B cell (primary cell): ENCODE measurements around the gene ITPR3. TPM values are rescaled to one million over a fixed set of nuclear protein-coding genes. Genes with fewer than 3 reads are reported as not detected.

ENCODE experiments used
- ATAC-seq: fragments of 200-7000 bp; cut with Tn5 transposase; one replicate; pipeline ENCODE4 v1.10.0; 2021; ENCODE audit warnings: low read depth, mild to moderate bottlenecking, moderate number of reproducible peaks, moderate library complexity
- CTCF ChIA-PET: fragments of 350-600 bp; sonication (Branson Sonifier 250); formaldehyde crosslinking; loops from one replicate; lab custom pipeline; 2021; ENCODE audit warnings: antibody characterized with exemption, inconsistent platforms; lab: Charles Lee
- POLR2A ChIA-PET: fragments of 350-600 bp; sonication (Branson Sonifier 250); formaldehyde crosslinking; loops from one replicate; lab custom pipeline; 2021; ENCODE audit warnings: antibody characterized with exemption; lab: Charles Lee
- DNase-seq: peaks from one replicate; pipeline ENCODE4 v3.0.0; 2013
- H2AFZ ChIP-seq: 2 replicates; pipeline ENCODE4 v1.6.1; 2012; ENCODE audit warnings: mild to moderate bottlenecking, low read depth, low read length; ENCODE audit not compliant: insufficient read depth, poor library complexity, severe bottlenecking
- H3K27ac ChIP-seq, 2 donors: 1 replicate in 1 of 2; 2 replicates in 1 of 2; pipeline ENCODE4 v1.5.1; 2012 to 2013; ENCODE audit warnings: low read length in 2 of 2, mild to moderate bottlenecking in 2 of 2, moderate library complexity in 1 of 2
- H3K27me3 ChIP-seq, 4 experiments: fragments of 200-600 bp in 1 of 4; sonication (generic) in 1 of 4; replicated peaks in 1 of 4; 1 replicate in 2 of 4; 2 replicates in 2 of 4; pipeline versions ENCODE4 v1.6.1 to v1.7.0; 2013 to 2016; ENCODE audit warnings: low read length in 3 of 4, mild to moderate bottlenecking in 2 of 4, mixed read lengths in 1 of 4, moderate library complexity in 1 of 4; ENCODE audit not compliant: insufficient read depth in 4 of 4, control insufficient read depth in 3 of 4; ENCODE audit errors: control extremely low read depth in 1 of 4
- H3K36me3 ChIP-seq, 2 experiments: replicated peaks in 1 of 2; 1 replicate in 1 of 2; 2 replicates in 1 of 2; pipeline versions ENCODE4 v1.6.1 to v1.7.1; 2013; ENCODE audit warnings: low read length in 1 of 2; ENCODE audit not compliant: insufficient read depth in 2 of 2, control insufficient read depth in 1 of 2; ENCODE audit errors: control extremely low read depth in 1 of 2, extremely low read depth in 1 of 2
- H3K4me1 ChIP-seq, 2 donors: fragments of 200-600 bp in 1 of 2; sonication (generic) in 1 of 2; 1 replicate in 1 of 2; 2 replicates in 1 of 2; pipeline versions ENCODE4 v1.5.1 to v1.6.1; 2013 to 2017; ENCODE audit warnings: low read length in 2 of 2; ENCODE audit not compliant: control insufficient read depth in 2 of 2, insufficient read depth in 2 of 2
- H3K4me2 ChIP-seq: replicated peaks from 2 replicates; pipeline ENCODE3; 2012; ENCODE audit warnings: mild to moderate bottlenecking, low read depth, low read length; ENCODE audit not compliant: poor library complexity, severe bottlenecking
- H3K4me3 ChIP-seq, 5 experiments: fragments of 200-600 bp in 1 of 5; sonication (generic) in 1 of 5; 1 replicate in 3 of 5; 2 replicates in 2 of 5; pipeline versions ENCODE4 v1.5.1 to v1.7.0; 2011 to 2016; ENCODE audit warnings: low read length in 4 of 5, mild to moderate bottlenecking in 4 of 5, low read depth in 2 of 5, control low read depth in 1 of 5, moderate library complexity in 1 of 5; ENCODE audit not compliant: insufficient read depth in 1 of 5; ENCODE audit errors: control extremely low read depth in 1 of 5, extremely low read depth in 1 of 5
- H3K79me2 ChIP-seq: fragments of 200-600 bp; sonication (generic); one replicate; pipeline ENCODE4 v1.6.0; 2016; ENCODE audit warnings: low read length; ENCODE audit not compliant: control insufficient read depth, insufficient read depth
- H3K9ac ChIP-seq: fragments of 200-600 bp; sonication (generic); 2 replicates; pipeline ENCODE4 v1.6.1; 2017; ENCODE audit warnings: mild to moderate bottlenecking, low read length, moderate library complexity
- H3K9me3 ChIP-seq, 3 donors: one replicate each; pipeline versions ENCODE4 v1.6.1 to v1.7.1; 2013; ENCODE audit warnings: low read length in 2 of 3; ENCODE audit not compliant: control insufficient read depth in 2 of 3, insufficient read depth in 1 of 3; ENCODE audit errors: control extremely low read depth in 1 of 3
- H4K20me1 ChIP-seq: 2 replicates; pipeline ENCODE4 v1.6.0; 2012; ENCODE audit warnings: mild to moderate bottlenecking, low read length; ENCODE audit not compliant: insufficient read depth, control insufficient read depth, poor library complexity, severe bottlenecking
- H3K27ac Mint-ChIP-seq: one replicate; pipeline ENCODE4 v1.8.0; 2021; ENCODE audit warnings: mixed read lengths
- H3K27me3 Mint-ChIP-seq: one replicate; pipeline ENCODE4 v1.8.0; 2021; ENCODE audit warnings: mixed read lengths
- H3K4me1 Mint-ChIP-seq: one replicate; pipeline ENCODE4 v1.8.0; 2021; ENCODE audit warnings: mixed read lengths
- H3K4me3 Mint-ChIP-seq: one replicate; pipeline ENCODE4 v1.8.0; 2021; ENCODE audit warnings: mixed read lengths
- H3K9me3 Mint-ChIP-seq: one replicate; pipeline ENCODE4 v1.8.0; 2022; ENCODE audit warnings: mixed read lengths; ENCODE audit not compliant: insufficient read depth
- CTCF ChIP-seq: fragments of 200-600 bp; IDR thresholded peaks from one replicate; pipeline ENCODE4 v1.8.0; 2022; ENCODE audit warnings: antibody characterized with exemption, mild to moderate bottlenecking
- EZH2 ChIP-seq: IDR thresholded peaks from 2 replicates; pipeline ENCODE4 v1.6.1; 2012; ENCODE audit warnings: borderline replicate concordance, low read depth, mild to moderate bottlenecking, moderate library complexity, low read length; ENCODE audit not compliant: insufficient read depth, poor library complexity, severe bottlenecking
- WGBS: methylation state at CpG from one replicate; pipeline ENCODE4 v1.1.5; 2013; ENCODE audit warnings: missing lambda C conversion rate; ENCODE audit not compliant: insufficient coverage; 5-methylcytosine and 5-hydroxymethylcytosine counted together
- intact Hi-C: fragments of 100-400 bp; cut with micrococcal nuclease; formaldehyde crosslinking; loops from one replicate; pipeline ENCODE4 v1.10.0; 2022
- polyA plus RNA-seq: library from polyadenylated mRNA; depleted of rRNA; stranded (reverse); fragments of >200 nt; gene quantifications from 2 replicates; pipeline ENCODE4 v1.2.3, GENCODE V29; 2012
- total RNA-seq, 2 donors: library from RNA; stranded (reverse); fragments of 120-200 nt in 1 of 2; gene quantifications; 1 replicate in 1 of 2; 2 replicates in 1 of 2; pipeline versions ENCODE4 v1.2.3 to v1.2.4, GENCODE V29; 2013 to 2022

ITPR3 gene
- total and polyA plus RNA-seq, 2 donors (not counting 1 experiment from before 2014, with no cell fraction given), result 61.9 to 67.6 TPM

DNA sequence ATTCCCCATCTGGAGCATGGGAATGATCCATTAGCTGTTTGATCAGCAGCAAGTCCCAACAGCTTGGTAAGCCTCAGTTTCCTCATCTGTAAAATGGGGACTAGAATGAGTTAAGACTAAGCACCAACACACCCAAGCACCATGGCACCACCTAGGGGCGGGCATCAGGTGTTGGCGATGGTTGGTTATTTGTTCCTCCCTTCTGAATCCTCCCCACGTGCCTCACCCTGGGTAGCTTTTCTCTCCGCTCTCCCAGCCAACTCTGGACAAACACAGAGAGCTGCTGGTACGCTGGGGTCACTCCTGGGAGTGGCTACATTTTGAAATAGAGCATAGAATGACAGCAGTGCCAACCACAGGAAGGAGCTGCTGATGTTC lies 13.3 kb upstream of the ITPR3 start:
- H3K4me2 ChIP-seq, result no peak overlapping the region
- ChIA-PET CTCF (interaction anchor here (0.7 to 9.2 kb wide), 24 partner anchors 8 to 547 kb away, joined by 3 to 330 read pairs (median 5); partner anchors contain the start of genes B3GALT4, BAK1, ITPR3 and UQCC2), POLR2A (interaction anchor here (1.0 to 3.9 kb wide), 4 partner anchors 13 to 99 kb away, joined by 4 to 18 read pairs (median 6); partner anchors contain the start of gene ITPR3)
- no peaks in the 10 kb centered on the region for H4K20me1 ChIP-seq
- no CpG with 5 or more reads among the region's 5 CpGs for WGBS
- H3K27me3 ChIP-seq, result no peaks in the 10 kb centered on the region
- Mint-ChIP-seq H3K27me3 (no peaks in the 10 kb centered on the region), H3K4me1 (peaks cover 30% of the 10 kb centered on the region), H3K9me3 (no peaks in the 10 kb centered on the region), H3K4me3 (no peak overlapping the region), H3K27ac (no peak overlapping the region)
- no peak overlapping the region for H2AFZ ChIP-seq
- H3K27ac ChIP-seq, result no peak overlapping the region
- no peaks in the 10 kb centered on the region for H3K79me2 ChIP-seq
- H3K4me1 ChIP-seq, result peaks cover 7 to 23% of the 10 kb centered on the region in 2 donors
- H3K4me3 ChIP-seq, result no peak overlapping the region
- H3K9me3 ChIP-seq, result peaks cover 0 to 14% (median 0%) of the 10 kb centered on the region in 3 donors
- DNase-seq (peak; percentile 70), ATAC-seq (peak; percentile 87)
- no peaks in the 10 kb centered on the region for H3K36me3 ChIP-seq
- TF ChIP-seq CTCF, result peak; percentile 74
- TF ChIP-seq EZH2, result no peak
- H3K9ac ChIP-seq, result no peak overlapping the region
- intact Hi-C loops, result loop anchor here (1.0 kb wide), 2 partner anchors 17 to 22 kb away; no protein-coding TSS in a partner anchor

- ATAC-seq (no peak), DNase-seq (no peak)
- H3K27ac ChIP-seq, result no peak overlapping the region
- peaks cover 30% of the 10 kb centered on the region for H3K4me1 Mint-ChIP-seq
- no peaks in the 10 kb centered on the region for H3K9me3 Mint-ChIP-seq
- no peak overlapping the region for H2AFZ ChIP-seq
- WGBS, result 86% methylated on average over 1 of the region's 3 CpGs
- H4K20me1 ChIP-seq, result no peaks in the 10 kb centered on the region
- H3K4me1 ChIP-seq, result peaks cover 7 to 23% of the 10 kb centered on the region in 2 donors
- no peaks in the 10 kb centered on the region for H3K27me3 Mint-ChIP-seq
- H3K4me3 Mint-ChIP-seq, result no peak overlapping the region
- TF ChIP-seq EZH2 (no peak), CTCF (no peak)
- intact Hi-C loops, result no loop called here
- H3K79me2 ChIP-seq, result no peaks in the 10 kb centered on the region
- no peak overlapping the region for H3K4me2 ChIP-seq
- no peaks in the 10 kb centered on the region for H3K36me3 ChIP-seq
- H3K9me3 ChIP-seq, result peaks cover 0 to 12% (median 0%) of the 10 kb centered on the region in 3 donors
- ChIA-PET CTCF (interaction anchor here (2.5 to 9.2 kb wide), 5 partner anchors 12 to 28 kb away, joined by 6 to 330 read pairs (median 31); partner anchors contain the start of genes BAK1 and ITPR3), POLR2A (interaction anchor here (3.9 kb wide), 1 partner anchor 16 kb away, joined by 18 read pairs; no protein-coding TSS in a partner anchor)
- H3K27me3 ChIP-seq, result no peaks in the 10 kb centered on the region
- no peak overlapping the region for H3K9ac ChIP-seq
- peak overlapping the region; percentile 15 for H3K27ac Mint-ChIP-seq
- H3K4me3 ChIP-seq, result no peak overlapping the region
Observed at GRCh38 chr6:33609019-33609418, 12.1 kb upstream of the ITPR3 start.
